Panc1 (cell line): Measurements from ENCODE around the gene PEG3. TPM values are rescaled to one million over a fixed set of nuclear protein-coding genes. Genes with fewer than 3 reads are reported as not detected.

Experiments
- ATAC-seq: fragments of 200-7000 bp; cut with Tn5 transposase; 2 replicates; pipeline ENCODE4 v1.9.1; 2020; ENCODE audit warnings: mild to moderate bottlenecking, moderate library complexity
- BruUV-seq: library from RNA; stranded (reverse); fragments of 400-500 nt; replicated peaks from 2 replicates; lab custom pipeline; 2021; lab: Mats Ljungman, UMichigan
- CTCF ChIA-PET: fragments of 300-600 bp; sonication (Branson Sonifier 250); formaldehyde crosslinking; loops from one replicate; lab custom pipeline; 2022; ENCODE audit warnings: antibody characterized with exemption; lab: Charles Lee
- POLR2A ChIA-PET: fragments of 300-600 bp; sonication (Branson Sonifier 250); formaldehyde crosslinking; loops from one replicate; lab custom pipeline; 2022; ENCODE audit warnings: antibody characterized with exemption; lab: Charles Lee
- DNase-seq: peaks from one replicate; pipeline ENCODE4 v3.0.0-alpha.2; 2010; ENCODE audit warnings: low read depth, low spot score
- H3K27ac ChIP-seq: 2 replicates; pipeline ENCODE4 v1.5.1; 2011; ENCODE audit warnings: mild to moderate bottlenecking, low read length, inconsistent platforms
- H3K27me3 ChIP-seq: fragments of 200-500 bp; sonication (Bioruptor generic); 2 replicates; pipeline ENCODE4 v1.6.0; 2014; ENCODE audit warnings: low read length, inconsistent platforms; ENCODE audit not compliant: control insufficient read depth, insufficient read depth
- H3K36me3 ChIP-seq: fragments of 200-500 bp; sonication (Bioruptor generic); 2 replicates; pipeline ENCODE4 v1.5.1; 2014; ENCODE audit warnings: inconsistent platforms, mild to moderate bottlenecking, low read length, moderate library complexity; ENCODE audit not compliant: control insufficient read depth, insufficient read depth
- H3K4me1 ChIP-seq: 2 replicates; pipeline ENCODE4 v1.5.1; 2011; ENCODE audit warnings: inconsistent platforms, mild to moderate bottlenecking, low read length, moderate library complexity; ENCODE audit not compliant: control insufficient read depth, insufficient read depth
- H3K4me3 ChIP-seq, 2 experiments: 2 replicates each; pipeline ENCODE4 v1.5.1; 2011 to 2012; ENCODE audit warnings: low read depth in 2 of 2, low read length in 2 of 2, mild to moderate bottlenecking in 2 of 2, inconsistent platforms in 1 of 2, moderate library complexity in 1 of 2
- H3K9me3 ChIP-seq: fragments of 200-500 bp; sonication (Bioruptor generic); 2 replicates; pipeline ENCODE4 v1.5.1; 2014; ENCODE audit warnings: low read depth, mild to moderate bottlenecking, inconsistent platforms, low read length, moderate library complexity; ENCODE audit not compliant: control insufficient read depth, insufficient read depth
- CTCF ChIP-seq: fragments of 450-650 bp; IDR thresholded peaks from 2 replicates; pipeline ENCODE4 v1.5.1; 2017; ENCODE audit warnings: mild to moderate bottlenecking
- POLR2AphosphoS5 ChIP-seq: IDR thresholded peaks from 2 replicates; pipeline ENCODE4 v1.6.1; 2012; ENCODE audit warnings: mild to moderate bottlenecking, low read depth, low read length, moderate library complexity
- REST ChIP-seq, 2 experiments: IDR thresholded peaks; 2 replicates each; pipeline ENCODE4 v1.6.1; 2011 to 2012; ENCODE audit warnings: low read depth in 2 of 2, control low read depth in 1 of 2, low read length in 1 of 2, mild to moderate bottlenecking in 1 of 2, moderate library complexity in 1 of 2; ENCODE audit not compliant: insufficient read depth in 1 of 2
- SIN3A ChIP-seq: IDR thresholded peaks from 2 replicates; pipeline ENCODE4 v1.6.1; 2012; ENCODE audit warnings: low read depth, mild to moderate bottlenecking, low read length, moderate library complexity, borderline replicate concordance; ENCODE audit not compliant: insufficient read depth
- TCF7L2 ChIP-seq: IDR thresholded peaks from 2 replicates; pipeline ENCODE4 v1.6.1; 2011; ENCODE audit warnings: mild to moderate bottlenecking, low read depth, low read length, inconsistent platforms
- in situ Hi-C: cut with HindIII; loops from 2 replicates; pipeline ENCODE4 v1.10.0; 2016; ENCODE audit warnings: low sequenced_read_pairs, low pct_unique_long_range_greater_than_20kb
- intact Hi-C: fragments of 100-400 bp; cut with micrococcal nuclease; formaldehyde crosslinking; loops from one replicate; pipeline ENCODE4 v1.10.0; 2022; ENCODE audit not compliant: unreplicated experiment
- total RNA-seq: library from RNA; stranded (reverse); gene quantifications from one replicate; pipeline ENCODE4 v1.2.1, GENCODE V29; 2021; ENCODE audit not compliant: unreplicated experiment

PEG3 gene
- total RNA-seq, 1 experiment from 2014 or later, result 0.15 TPM

- no peak overlapping the region for H3K4me3 ChIP-seq
- intact Hi-C loops (no loop called here), in situ Hi-C loops (no loop called here)
- ChIA-PET CTCF (interaction anchor here (0.6 kb wide), 2 partner anchors 135 to 1264 kb away, joined by 3 to 4 read pairs; no protein-coding TSS in a partner anchor), POLR2A (no interaction called here)
- H3K9me3 ChIP-seq, result peaks cover 8% of the 10 kb centered on the region; the same call in 1 of the 2 replicates
- BruUV-seq, result no TSS peak
- no peaks in the 10 kb centered on the region for H3K27me3 ChIP-seq
- no peaks in the 10 kb centered on the region for H3K4me1 ChIP-seq
- ATAC-seq (no peak), DNase-seq (no peak)
- TF ChIP-seq REST (IDR thresholded peaks at IDR 0.05; ENCODE audit: insufficient read depth in 1 of 2, low read depth in 2 of 2, low read length in 1 of 2), result no peak
- no peak for TF ChIP-seq CTCF
- TF ChIP-seq SIN3A, result no peak
- no peak for TF ChIP-seq TCF7L2
- TF ChIP-seq POLR2AphosphoS5, result no peak
- no peaks in the 10 kb centered on the region for H3K36me3 ChIP-seq
- no peak overlapping the region for H3K27ac ChIP-seq
These were observed 17.1 kb downstream of the PEG3 start for GRCh38 chr19:56823417-56823816.

GRCh38 chr19:56822755-56823154 is 17.8 kb downstream of the PEG3 start:
- no peaks in the 10 kb centered on the region for H3K27me3 ChIP-seq
- H3K4me3 ChIP-seq, result no peak overlapping the region
- TF ChIP-seq TCF7L2 (no peak), SIN3A (no peak), REST (IDR thresholded peaks at IDR 0.05; ENCODE audit: insufficient read depth in 1 of 2, low read depth in 2 of 2, low read length in 1 of 2) (no peak), POLR2AphosphoS5 (no peak), CTCF (no peak)
- in situ Hi-C loops (no loop called here), intact Hi-C loops (no loop called here)
- no peaks in the 10 kb centered on the region for H3K36me3 ChIP-seq
- no peak for ATAC-seq
- H3K4me1 ChIP-seq, result no peaks in the 10 kb centered on the region
- no peak overlapping the region for H3K27ac ChIP-seq
- CTCF ChIA-PET, result interaction anchor here (0.6 kb wide), 2 partner anchors 136 to 1264 kb away, joined by 3 to 4 read pairs; no protein-coding TSS in a partner anchor
- H3K9me3 ChIP-seq, result peaks cover 8% of the 10 kb centered on the region; the same call in 1 of the 2 replicates
- no peak for DNase-seq
- BruUV-seq, result no TSS peak
- POLR2A ChIA-PET, result no interaction called here
